Heart right ventricle (tissue), 16 donors: ENCODE results near the gene VASN. TPM values are rescaled to one million over a fixed set of nuclear protein-coding genes. Genes with fewer than 3 reads are reported as not detected.
A peak's percentile ranks its signal among the peaks of the same experiment; 100 is the strongest.

Source experiments
- ATAC-seq, 8 donors: fragments of 200-7000 bp; cut with Tn5 transposase; one replicate each; pipeline ENCODE4 v1.9.1; 2020; ENCODE audit warnings: mild to moderate bottlenecking in 8 of 8, moderate library complexity in 8 of 8, moderate number of reproducible peaks in 1 of 8
- DNase-seq, 2 donors: peaks; one replicate each; pipeline ENCODE4 v3.0.0-alpha.2; 2020
- H3K27ac ChIP-seq, 10 donors: fragments of 200-600 bp; sonication (generic) in 2 of 10; one replicate each; pipeline versions ENCODE4 v1.5.0 to v1.8.0; 2020 to 2022; ENCODE audit warnings: mild to moderate bottlenecking in 3 of 10
- H3K27me3 ChIP-seq, 7 donors: fragments of 200-600 bp; one replicate each; pipeline ENCODE4 v1.8.0; 2021 to 2022; ENCODE audit warnings: mild to moderate bottlenecking in 2 of 7
- H3K36me3 ChIP-seq, 9 donors: fragments of 200-600 bp; sonication (generic) in 1 of 9; one replicate each; pipeline versions ENCODE4 v1.5.0 to v1.8.0; 2020 to 2022; ENCODE audit warnings: mild to moderate bottlenecking in 2 of 9
- H3K4me1 ChIP-seq, 9 donors: fragments of 200-600 bp; sonication (generic) in 1 of 9; one replicate each; pipeline versions ENCODE4 v1.5.0 to v1.8.0; 2020 to 2022; ENCODE audit warnings: mild to moderate bottlenecking in 4 of 9
- H3K4me3 ChIP-seq, 10 donors: fragments of 200-600 bp; sonication (generic) in 2 of 10; one replicate each; pipeline versions ENCODE4 v1.5.0 to v1.8.0; 2020 to 2022; ENCODE audit warnings: mild to moderate bottlenecking in 7 of 10, moderate library complexity in 2 of 10
- H3K9me3 ChIP-seq, 11 donors: fragments of 200-600 bp in 10 of 11; sonication (generic) in 2 of 11; one replicate each; pipeline versions ENCODE4 v1.5.0 to v1.8.0; 2013 to 2022; ENCODE audit warnings: mild to moderate bottlenecking in 2 of 11, control low read depth in 1 of 11, moderate library complexity in 1 of 11
- CTCF ChIP-seq, 9 donors: fragments of 200-600 bp; sonication (generic) in 2 of 9; IDR thresholded peaks; one replicate each; pipeline versions ENCODE4 v1.5.0 to v1.8.0; 2021 to 2022; ENCODE audit warnings: antibody characterized with exemption in 9 of 9, mild to moderate bottlenecking in 5 of 9, moderate library complexity in 1 of 9
- WGBS, 2 donors: extraction: QIAGEN DNeasy Blood & Tissue Kit; methylation state at CpG; one replicate each; pipeline ENCODE4 v1.1.7; 2013; ENCODE audit warnings: inconsistent platforms in 1 of 2; 5-methylcytosine and 5-hydroxymethylcytosine counted together
- intact Hi-C, 10 donors: fragments of 100-400 bp; cut with DNase I; formaldehyde crosslinking; loops; one replicate each; pipeline versions ENCODE4 v1.11.1 to v1.14.2; 2022
- polyA plus RNA-seq, 2 donors: library from polyadenylated mRNA; stranded (reverse); fragments of 200-250 nt; gene quantifications; one replicate each; pipeline ENCODE4 v1.2.3, GENCODE V29; 2013
- total RNA-seq, 10 donors: library from RNA; stranded (reverse); fragmentation: NEBNext Ultra II Directional in 3 of 10; extraction: Animal tissue kit (Norgen Biotek cat#: 25700) in 3 of 10; gene quantifications; one replicate each; pipeline versions ENCODE4 v1.2.1 to v1.2.4, GENCODE V29; 2021 to 2023
- donor health status: Arrhythmogenic right ventricular cardiomyopathy.
- donor health status: ischemic (EF 13 %, LVEDD 7.1; RV severe dilation, severe dysfunction).
- donor health status: healthy with polysubstance abuse.
- donor health status: DM: no; HTN: yes; CAD: no.
- donor health status: DM: no; HTN: no; CAD: no.
- donor health status: ischemic (EF 25% LVEDD 6.9; RV normal size, moderate dysfunction).
- donor health status: ischemic (EF 25% LVEDD 5.7; RV mildly dilated, moderate dysfunction).
- donor health status: healthy.
- donor health status: DM: yes; HTN: yes; CAD: no.
- donor health status: Ischemic cardiomyopathy.
- donor health status: ischemic (EF 35%, LVEDD 5.7; RV mildly dilated, moderate dysfunction).
- donor health status: nonischemic (EF 11% LVEDD 7.7; RV severe dilation, severe dysfunction).
- donor health status: DM: yes; HTN: yes; CAD: no.
- donor health status: PGD.
- donor health status: ischemic (EF 29% LVEDD 5.4; RV normal size, mild dysfunction).
- donor health status: nonischemic (EF 23%, LVEDD 6.1; RV moderate dilation, normal function).

Gene VASN
- total and polyA plus RNA-seq, 12 donors, result 3.1 to 27.9 (median 6.0) TPM

- intact Hi-C loops, result loop anchor here in 1 of 10 donors (5.0 kb wide), 1 partner anchor 50 kb away; the partner anchor contains the start of gene HMOX2
- Histone ChIP-seq H3K9me3 (no peaks in the 10 kb centered on the region), H3K27me3 (no peaks in the 10 kb centered on the region), H3K4me1 (peaks cover 0 to 27% (median 21%) of the 10 kb centered on the region in 9 donors), H3K36me3 (peaks cover 0 to 37% (median 0%) of the 10 kb centered on the region in 9 donors), H3K4me3 (peak overlapping the region in 9 of 10 donors; percentile 69 to 97 (median 85)), H3K27ac (peak overlapping the region in 3 of 10 donors; percentile 97 to 99 (median 98))
- no peak for DNase-seq
- ATAC-seq, result no peak
- TF ChIP-seq CTCF (IDR thresholded peaks at IDR 0.05), result no peak
- 84 to 92% methylated on average over 12 of the region's 12 CpGs for WGBS, 2 donors
Observed at GRCh38 chr16:4426722-4427372, 55.2 kb downstream of the VASN start.

- H3K27me3 ChIP-seq, result no peaks in the 10 kb centered on the region
- H3K4me1 ChIP-seq, result peaks cover 0 to 27% (median 21%) of the 10 kb centered on the region in 9 donors
- H3K36me3 ChIP-seq, result peaks cover 0 to 52% (median 0%) of the 10 kb centered on the region in 9 donors
- no peaks in the 10 kb centered on the region for H3K9me3 ChIP-seq
- 95 to 97% methylated on average over 7 of the region's 7 CpGs for WGBS, 2 donors
- intact Hi-C loops, result loop anchor here in 1 of 10 donors (5.0 kb wide), 1 partner anchor 49 kb away; the partner anchor contains the start of gene HMOX2
- TF ChIP-seq CTCF (IDR thresholded peaks at IDR 0.05), result no peak
- no peak for ATAC-seq
- H3K27ac ChIP-seq, result no peak overlapping the region
- no peak for DNase-seq
- H3K4me3 ChIP-seq, result no peak overlapping the region
Observed at GRCh38 chr16:4428500-4428899, 56.9 kb downstream of the VASN start.

- Histone ChIP-seq H3K27me3 (no peaks in the 10 kb centered on the region), H3K4me1 (peaks cover 0 to 22% (median 14%) of the 10 kb centered on the region in 9 donors), H3K27ac (no peak overlapping the region), H3K36me3 (peaks cover 0 to 77% (median 12%) of the 10 kb centered on the region in 9 donors), H3K9me3 (no peaks in the 10 kb centered on the region), H3K4me3 (no peak overlapping the region)
- ATAC-seq (no peak), DNase-seq (no peak)
- WGBS, 2 donors, result 86 to 88% methylated on average over 9 of the region's 9 CpGs
- no peak for TF ChIP-seq CTCF (IDR thresholded peaks at IDR 0.05)
- intact Hi-C loops, result no loop called here
Observed at GRCh38 chr16:4431023-4431422, 59.4 kb downstream of the VASN start.

Other genes with a start within 250 kb of the VASN start
- 100 to 1,000 TPM; 443 to 587 (median 486) TPM for gene SRL, start 129.8 kb upstream of the VASN start, total RNA-seq
- gene SRL, start 129.8 kb upstream of the VASN start, polyA plus RNA-seq, result 100 to 1,000 TPM; 161 to 224 TPM
- gene TFAP4, start 98.8 kb upstream of the VASN start, total RNA-seq, result 1 to 10 TPM; 1.8 to 6.6 (median 3.1) TPM
- 1 to 10 TPM; 2.0 to 4.6 TPM for gene TFAP4, start 98.8 kb upstream of the VASN start, polyA plus RNA-seq
- 10 to 100 TPM in 8 of 10 donors, 1 to 10 TPM in 2; 9.0 to 16.9 (median 14.9) TPM for gene GLIS2, start 55.8 kb upstream of the VASN start, total RNA-seq
- 10 to 100 TPM in 1 of 2 donors, 1 to 10 TPM in 1; 6.9 to 13.1 TPM for gene GLIS2, start 55.8 kb upstream of the VASN start, polyA plus RNA-seq
- gene PAM16, start 20.5 kb upstream of the VASN start, total RNA-seq, result 10 to 100 TPM; 44.2 to 75.0 (median 55.6) TPM
- gene PAM16, start 20.5 kb upstream of the VASN start, polyA plus RNA-seq, result 100 to 1,000 TPM; 136 to 288 TPM
- gene CORO7, start 44.7 kb downstream of the VASN start, total RNA-seq, result 10 to 100 TPM in 5 of 10 donors, 1 to 10 TPM in 5; 6.5 to 21.8 (median 10.1) TPM
- gene CORO7, start 44.7 kb downstream of the VASN start, polyA plus RNA-seq, result 10 to 100 TPM; 11.9 to 17.0 TPM
- 10 to 100 TPM; 51.4 to 76.7 (median 72.5) TPM for gene DNAJA3, start 54.0 kb downstream of the VASN start, total RNA-seq
- gene DNAJA3, start 54.0 kb downstream of the VASN start, polyA plus RNA-seq, result 10 to 100 TPM; 29.0 to 52.1 TPM
- 10 to 100 TPM in 9 of 10 donors, 1 to 10 TPM in 1; 9.5 to 36.1 (median 27.4) TPM for gene NMRAL1, start 102.8 kb downstream of the VASN start, total RNA-seq
- 10 to 100 TPM; 30.7 to 46.5 TPM for gene NMRAL1, start 102.8 kb downstream of the VASN start, polyA plus RNA-seq
- 100 to 1,000 TPM in 3 of 10 donors, 10 to 100 TPM in 7; 58.4 to 207 (median 84.8) TPM for gene HMOX2, start 104.5 kb downstream of the VASN start, total RNA-seq
- 100 to 1,000 TPM in 1 of 2 donors, 10 to 100 TPM in 1; 74.3 to 251 TPM for gene HMOX2, start 104.5 kb downstream of the VASN start, polyA plus RNA-seq
- 10 to 100 TPM; 38.0 to 59.5 (median 47.0) TPM for gene CDIP1, start 166.9 kb downstream of the VASN start, total RNA-seq
- gene CDIP1, start 166.9 kb downstream of the VASN start, polyA plus RNA-seq, result 10 to 100 TPM; 28.2 to 37.5 TPM
- gene C16orf96, start 184.5 kb downstream of the VASN start, total RNA-seq, result under 1 TPM; 0.06 to 0.21 (median 0.09) TPM
- under 1 TPM in 1 of 2 donors, not detected in 1; 0.01 TPM for gene C16orf96, start 184.5 kb downstream of the VASN start, polyA plus RNA-seq
- 10 to 100 TPM; 14.7 to 34.4 (median 20.4) TPM for gene UBALD1, start 243.0 kb downstream of the VASN start, total RNA-seq
- 10 to 100 TPM; 19.4 to 39.4 TPM for gene UBALD1, start 243.0 kb downstream of the VASN start, polyA plus RNA-seq